Neuron (in vitro differentiated cells): ENCODE data around the gene P2RX4.
"Not testable (repeated sequence)": the region's sequence is repeated elsewhere in the genome, so short reads cannot be mapped to it uniquely, and the experiment has no call there.

ENCODE experiments used
- H2AFZ ChIP-seq: one replicate; pipeline ENCODE4 v1.6.1; 2013; ENCODE audit warnings: low read depth, mild to moderate bottlenecking, inconsistent platforms, low read length, moderate library complexity
- H3K27me3 ChIP-seq: one replicate; pipeline ENCODE4 v1.6.1; 2013; ENCODE audit warnings: low read length; ENCODE audit not compliant: insufficient read depth
- H3K36me3 ChIP-seq: one replicate; pipeline ENCODE4 v1.6.1; 2013; ENCODE audit warnings: low read length; ENCODE audit not compliant: insufficient read depth
- H3K4me1 ChIP-seq: one replicate; pipeline ENCODE4 v1.6.1; 2013; ENCODE audit warnings: low read length; ENCODE audit not compliant: insufficient read depth
- H3K4me3 ChIP-seq: 2 replicates; pipeline ENCODE4 v1.5.1; 2013; ENCODE audit warnings: mild to moderate bottlenecking, low read length, moderate library complexity
- H3K9me3 ChIP-seq: one replicate; pipeline ENCODE4 v1.6.1; 2013; ENCODE audit warnings: low read length

P2RX4 gene

DNA sequence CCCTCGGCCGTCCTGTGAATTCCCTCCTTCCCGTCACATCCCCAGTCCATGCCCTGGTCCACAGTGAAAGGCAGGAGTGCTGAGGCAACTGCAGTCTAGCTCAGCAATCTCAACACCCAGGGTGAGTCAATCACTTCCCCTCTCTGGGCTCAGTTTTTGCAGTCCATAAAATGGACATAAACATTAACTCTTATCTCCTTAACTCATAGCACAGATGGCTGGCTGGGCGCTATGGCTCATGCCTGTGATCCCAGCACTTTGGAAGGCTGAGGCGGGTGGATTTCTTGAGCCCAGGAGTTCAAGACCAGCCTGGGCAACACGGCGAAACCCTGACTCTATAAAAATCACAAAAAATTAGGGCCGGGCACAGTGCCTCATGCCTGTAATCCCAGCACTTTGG lies 54.2 kb downstream of the P2RX4 start:
- Histone ChIP-seq H2AFZ (no peak overlapping the region), H3K36me3 (peaks cover 39% of the 10 kb centered on the region), H3K4me3 (no peak overlapping the region), H3K27me3 (no peaks in the 10 kb centered on the region), H3K9me3 (no peaks in the 10 kb centered on the region), H3K4me1 (no peaks in the 10 kb centered on the region)

DNA sequence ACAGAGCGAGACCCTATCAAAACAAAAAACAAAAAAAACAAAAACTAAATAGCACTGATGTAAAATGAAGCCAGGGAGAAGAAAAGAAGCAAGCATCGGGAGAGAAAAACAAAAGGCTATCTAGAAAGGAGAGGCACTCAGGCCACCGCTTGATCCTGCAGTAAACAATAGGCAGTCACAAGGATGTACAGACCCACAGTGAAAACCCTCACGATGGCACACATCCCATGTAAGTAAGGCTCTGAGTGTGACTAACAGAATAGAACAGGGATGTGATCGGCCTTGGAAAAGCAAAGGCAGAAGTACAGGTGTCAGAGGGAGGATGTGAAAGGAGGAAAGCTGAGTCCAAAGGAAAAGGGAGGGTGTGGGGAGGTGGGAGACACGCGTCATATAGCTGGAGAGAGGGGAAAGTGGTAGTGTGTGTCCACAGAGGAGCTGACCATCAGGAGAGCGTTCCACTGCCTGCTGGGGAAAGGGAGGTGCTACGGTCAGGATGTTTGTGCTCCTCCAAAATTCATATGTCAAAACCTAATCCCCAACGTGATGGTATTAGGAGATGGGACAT lies 55.1 kb downstream of the P2RX4 start:
- Histone ChIP-seq H3K36me3 (peaks cover 35% of the 10 kb centered on the region), H3K9me3 (no peaks in the 10 kb centered on the region), H3K4me3 (no peak overlapping the region), H3K4me1 (no peaks in the 10 kb centered on the region), H2AFZ (no peak overlapping the region), H3K27me3 (no peaks in the 10 kb centered on the region)

DNA sequence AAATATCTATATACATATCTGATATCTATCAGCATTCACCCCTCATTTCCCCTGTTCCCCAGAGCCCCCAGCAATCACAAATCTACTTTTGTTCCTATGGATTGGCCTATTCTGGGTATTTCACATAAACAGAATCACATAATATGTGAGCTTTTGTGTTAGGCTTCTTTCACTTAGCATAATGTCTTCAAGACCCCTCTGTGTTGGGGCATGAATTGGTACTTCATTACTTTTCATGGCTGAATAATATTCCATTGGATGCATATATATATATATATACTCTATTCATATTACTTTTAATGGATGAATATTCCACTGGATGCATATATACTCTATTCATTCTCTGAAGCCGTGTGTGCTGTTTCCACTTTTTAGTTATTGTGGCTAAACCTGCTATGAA lies 57.9 kb downstream of the P2RX4 start:
- Histone ChIP-seq H3K4me3 (no peak overlapping the region), H3K9me3 (no peaks in the 10 kb centered on the region), H3K36me3 (peaks cover 36% of the 10 kb centered on the region)

DNA sequence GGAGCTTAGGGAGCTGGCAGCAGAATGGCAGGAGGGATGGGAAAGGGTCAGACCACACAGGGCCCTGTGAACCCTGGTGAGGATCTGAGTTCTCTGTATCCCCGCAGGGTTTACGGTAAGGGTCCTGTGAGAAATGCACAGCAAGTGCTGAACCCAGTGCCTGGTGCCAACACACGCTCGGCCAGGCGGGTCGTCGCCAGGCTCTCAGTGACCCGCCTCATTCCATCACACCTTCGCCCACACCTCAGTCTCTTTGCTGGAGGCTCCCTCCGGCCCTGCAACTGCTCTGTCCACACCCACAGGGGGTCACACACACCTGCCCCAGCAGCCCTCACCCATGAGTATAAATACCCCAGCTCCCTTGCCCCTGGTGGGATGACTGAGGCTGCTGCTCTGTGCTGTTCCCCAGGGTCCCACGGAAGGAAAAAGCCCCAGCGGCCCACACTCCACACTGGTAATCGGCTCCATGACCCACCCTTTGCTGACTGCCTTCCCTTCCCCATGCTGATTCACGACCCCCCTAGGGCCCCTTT lies 63.5 kb downstream of the P2RX4 start:
- H3K4me3 ChIP-seq = no peak overlapping the region
- H2AFZ ChIP-seq = no peak overlapping the region
- H3K36me3 ChIP-seq = peaks cover 36% of the 10 kb centered on the region
- H3K27me3 ChIP-seq = no peaks in the 10 kb centered on the region
- no peaks in the 10 kb centered on the region for H3K4me1 ChIP-seq
- peaks cover under 1% of the 10 kb centered on the region for H3K9me3 ChIP-seq

More for the DNA sequence above, 57.9 kb downstream of the P2RX4 start:
- Histone ChIP-seq H2AFZ (no peak overlapping the region), H3K4me1 (no peaks in the 10 kb centered on the region), H3K27me3 (no peaks in the 10 kb centered on the region)

DNA sequence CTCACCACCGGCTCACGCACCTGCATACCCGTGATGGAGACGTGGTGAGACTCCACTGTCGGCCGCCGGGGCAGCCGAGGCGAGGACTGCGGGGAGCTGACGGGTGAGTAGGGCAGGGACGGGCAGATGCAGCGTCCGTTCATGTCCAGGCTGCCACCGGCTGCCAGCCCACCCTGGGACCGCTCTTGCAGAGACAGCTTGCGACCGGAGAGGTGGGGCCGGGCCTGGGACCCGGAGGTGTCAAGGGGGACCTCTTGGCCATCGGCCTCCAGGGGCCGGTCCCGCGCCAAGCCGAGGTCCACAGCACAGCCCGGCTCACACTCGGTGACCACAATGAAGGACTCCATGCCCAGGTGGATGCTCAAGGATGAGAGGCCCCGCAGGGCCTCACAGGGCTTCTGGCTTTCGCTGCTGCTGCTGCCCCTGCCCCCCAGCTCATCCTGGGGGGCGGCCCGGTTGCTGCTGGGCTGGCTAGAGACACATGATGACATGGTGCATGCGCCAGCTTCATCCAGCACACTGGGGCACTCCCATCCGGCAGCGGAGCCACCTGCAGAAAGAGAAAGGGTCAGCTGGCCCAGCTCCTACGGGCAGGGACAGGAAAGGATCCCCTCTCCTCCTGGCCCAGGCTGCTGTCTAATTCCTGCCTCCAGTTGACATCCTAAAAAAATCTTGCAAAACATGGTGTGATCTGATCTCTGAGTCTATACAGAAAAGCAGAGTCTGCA lies 64.3 kb downstream of the P2RX4 start:
- Histone ChIP-seq H3K4me1 (no peaks in the 10 kb centered on the region), H2AFZ (no peak overlapping the region), H3K27me3 (no peaks in the 10 kb centered on the region), H3K9me3 (peaks cover 4% of the 10 kb centered on the region), H3K36me3 (peaks cover 32% of the 10 kb centered on the region), H3K4me3 (no peak overlapping the region)

DNA sequence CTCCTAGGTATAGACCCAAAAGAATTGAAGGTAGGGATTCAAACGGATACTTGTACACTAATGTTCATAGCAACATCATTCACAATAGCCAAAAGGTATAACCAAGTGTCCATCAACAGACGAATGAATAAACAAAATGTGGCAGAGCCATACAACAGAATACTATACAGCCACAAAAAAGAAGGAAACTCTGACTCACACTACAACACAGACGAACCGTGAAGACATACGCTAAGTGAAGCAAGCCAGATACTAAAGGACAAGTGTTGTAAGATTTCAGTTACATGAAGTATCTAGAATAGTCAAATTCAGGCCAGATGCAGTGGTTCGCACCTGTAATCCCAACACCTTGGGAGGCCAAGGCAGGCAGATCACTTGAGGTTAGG lies 67.4 kb downstream of the P2RX4 start:
- Histone ChIP-seq H3K9me3 (peaks cover 4% of the 10 kb centered on the region), H3K36me3 (peaks cover 21% of the 10 kb centered on the region), H3K4me1 (no peaks in the 10 kb centered on the region), H3K27me3 (no peaks in the 10 kb centered on the region), H2AFZ (no peak overlapping the region), H3K4me3 (no peak overlapping the region)

DNA sequence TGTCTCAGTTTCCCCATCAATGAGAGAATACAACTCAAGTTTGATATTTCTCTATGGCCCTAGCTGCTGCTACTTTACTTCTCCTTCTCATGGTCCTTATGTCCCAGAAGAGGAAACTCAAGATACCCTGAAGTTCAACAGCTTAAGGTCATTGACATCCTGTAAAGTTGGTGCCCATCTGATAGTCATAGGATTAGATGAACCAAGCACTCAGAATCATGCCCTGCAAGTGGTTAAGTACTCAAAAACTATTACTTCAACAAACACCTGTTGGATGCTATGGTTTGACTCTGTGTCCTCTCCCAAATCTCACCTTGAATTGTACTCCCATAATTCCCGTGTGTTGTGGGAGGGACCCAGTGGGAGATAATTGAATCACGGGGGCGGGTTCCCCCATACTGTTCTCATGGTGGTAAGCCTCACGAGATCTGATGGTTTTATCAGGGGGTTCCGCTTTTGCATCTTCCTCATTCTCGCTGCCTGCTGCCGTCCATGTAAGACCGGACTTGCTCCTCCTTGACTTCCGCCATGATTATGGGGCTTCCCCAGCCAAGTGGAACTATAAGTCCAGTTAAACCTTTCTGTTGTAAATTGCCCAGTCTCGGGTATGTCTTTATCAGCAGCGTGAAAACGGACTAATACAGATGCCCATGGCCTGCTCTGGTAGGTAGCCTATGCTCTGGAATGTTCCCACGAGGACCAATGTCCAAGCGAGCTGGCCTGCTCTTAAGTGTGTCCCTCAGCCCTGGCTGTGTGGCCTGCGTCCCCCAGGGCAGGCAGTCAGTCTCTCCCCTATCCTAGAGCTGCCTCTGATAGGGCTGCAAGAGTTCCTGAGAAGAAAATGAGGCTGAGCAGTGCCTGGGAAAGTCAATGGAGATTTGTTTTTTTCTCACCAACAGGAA lies 68.5 kb downstream of the P2RX4 start:
- Histone ChIP-seq H3K27me3 (no peaks in the 10 kb centered on the region), H3K4me1 (no peaks in the 10 kb centered on the region), H3K9me3 (peaks cover 4% of the 10 kb centered on the region), H3K4me3 (no peak overlapping the region), H3K36me3 (peaks cover 12% of the 10 kb centered on the region), H2AFZ (no peak overlapping the region)

DNA sequence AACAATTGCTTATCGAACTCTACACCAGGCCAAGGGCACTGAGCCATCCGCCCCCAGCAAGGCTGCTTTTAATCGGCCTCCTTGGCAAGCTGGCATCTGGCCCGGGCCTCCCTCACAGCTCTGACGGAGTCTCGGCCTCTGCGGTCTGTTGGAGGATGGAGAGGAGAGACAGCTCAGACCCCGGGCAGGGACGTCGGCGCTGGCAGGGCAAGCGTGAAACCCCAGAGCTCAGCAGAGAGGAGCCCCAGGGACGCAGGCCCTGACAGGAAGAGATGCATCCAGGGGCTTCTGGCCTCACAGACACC lies 69.1 kb downstream of the P2RX4 start:
- Histone ChIP-seq H3K27me3 (no peaks in the 10 kb centered on the region), H3K4me1 (no peaks in the 10 kb centered on the region), H2AFZ (no peak overlapping the region), H3K9me3 (peaks cover 4% of the 10 kb centered on the region), H3K4me3 (no peak overlapping the region), H3K36me3 (peaks cover 10% of the 10 kb centered on the region)

DNA sequence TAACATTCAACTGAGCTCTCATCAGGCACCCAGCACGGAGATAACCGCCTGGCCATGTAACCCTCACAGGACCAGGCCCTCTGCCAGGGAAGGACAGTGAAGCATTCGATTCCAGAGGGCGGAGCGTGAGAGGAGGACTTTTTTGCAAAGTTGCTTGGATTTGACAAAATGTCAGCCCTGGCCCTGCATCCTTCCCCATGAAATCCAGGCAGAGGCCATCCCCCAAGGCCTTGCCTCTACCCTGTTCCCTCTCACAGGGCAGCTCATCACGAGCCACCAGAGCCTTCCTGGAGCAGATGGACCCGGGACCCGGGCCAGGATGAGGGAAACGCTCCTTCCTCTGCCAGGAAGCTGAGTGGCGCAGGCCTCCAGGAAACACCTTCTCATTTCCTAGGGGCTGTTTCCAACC lies 69.6 kb downstream of the P2RX4 start:
- H2AFZ ChIP-seq = no peak overlapping the region

DNA sequence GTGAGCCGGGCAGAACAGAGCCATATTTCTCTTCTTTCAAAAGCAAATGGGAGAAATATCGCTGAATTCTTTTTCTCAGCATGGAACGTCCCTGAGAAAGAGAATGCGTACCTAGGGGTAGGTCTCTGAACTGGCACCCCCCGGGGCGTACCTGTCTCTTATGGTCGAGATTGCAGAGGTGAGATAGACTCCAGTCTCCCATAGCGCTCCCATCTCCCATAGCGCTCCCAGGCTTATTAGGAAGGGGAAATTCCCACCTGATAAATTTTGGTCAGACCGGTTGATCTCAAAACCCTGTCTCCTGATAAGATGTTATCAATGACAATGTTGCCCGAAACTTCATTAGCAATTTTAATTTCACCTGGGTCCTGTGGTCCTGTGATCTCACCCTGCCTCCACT lies 70.6 kb downstream of the P2RX4 start:
- H2AFZ ChIP-seq, H3K9me3 ChIP-seq, H3K4me1 ChIP-seq, H3K4me3 ChIP-seq, H3K36me3 ChIP-seq, H3K27me3 ChIP-seq: not testable (repeated sequence)

More for the DNA sequence above, 69.6 kb downstream of the P2RX4 start:
- peaks cover 4% of the 10 kb centered on the region for H3K9me3 ChIP-seq
- H3K4me3 ChIP-seq = no peak overlapping the region
- H3K4me1 ChIP-seq = no peaks in the 10 kb centered on the region
- H3K27me3 ChIP-seq = no peaks in the 10 kb centered on the region
- peaks cover 9% of the 10 kb centered on the region for H3K36me3 ChIP-seq

DNA sequence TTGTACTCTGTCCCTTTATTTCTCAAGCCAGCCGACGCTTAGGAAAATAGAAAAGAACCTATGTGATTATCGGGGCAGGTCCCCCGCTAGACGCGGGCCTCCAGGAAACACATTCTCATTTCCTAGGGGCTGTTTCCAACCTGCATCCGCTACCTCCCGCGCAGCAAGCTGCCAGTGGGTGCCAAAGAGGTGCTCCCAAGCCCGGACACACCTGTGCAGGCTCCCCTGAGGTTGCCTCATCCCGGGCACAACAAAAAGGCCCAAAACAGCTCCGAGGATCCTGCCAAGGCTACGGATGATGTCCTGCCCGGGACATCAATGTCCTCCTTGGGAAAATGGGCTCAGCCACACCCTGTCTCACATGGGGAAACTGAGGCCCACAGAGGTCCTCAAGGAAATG lies 71.2 kb downstream of the P2RX4 start:
- not testable (repeated sequence) for H2AFZ ChIP-seq, H3K4me3 ChIP-seq, H3K27me3 ChIP-seq, H3K36me3 ChIP-seq, H3K4me1 ChIP-seq, H3K9me3 ChIP-seq

DNA sequence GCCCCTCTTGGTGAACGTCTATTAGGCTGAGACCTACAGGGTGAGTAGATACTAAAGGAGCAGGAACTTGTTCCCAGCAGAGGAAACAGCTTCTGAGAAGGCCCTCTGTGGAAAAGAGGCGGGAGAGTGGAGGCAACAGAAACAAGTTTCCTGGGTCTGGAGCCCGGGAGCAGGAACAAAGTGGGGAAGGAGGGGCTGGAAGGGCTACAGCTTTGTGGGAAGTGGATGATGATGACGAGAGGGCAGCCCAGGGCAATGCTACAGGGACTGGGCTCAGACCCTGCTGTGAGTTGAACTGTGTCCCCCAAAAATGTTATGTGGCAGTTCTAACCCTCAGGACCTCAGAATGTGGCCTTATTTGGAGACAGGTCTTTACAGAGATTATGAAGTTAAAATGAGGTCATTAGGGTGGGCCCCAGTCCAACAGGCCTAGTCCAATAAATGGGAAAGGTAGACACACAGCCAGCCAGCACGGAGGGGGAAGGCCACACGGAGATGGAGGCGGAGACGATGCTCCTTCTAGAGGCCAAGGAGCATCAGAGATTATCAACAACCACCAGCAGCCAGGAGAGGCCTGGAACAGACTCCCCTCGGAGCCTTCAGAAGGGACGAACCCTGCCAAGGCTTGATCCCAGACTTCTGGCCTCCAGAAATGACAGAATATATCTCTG lies 72.3 kb downstream of the P2RX4 start:
- Histone ChIP-seq H3K9me3 (peaks cover 4% of the 10 kb centered on the region), H3K36me3 (peaks cover 9% of the 10 kb centered on the region), H3K4me1 (no peaks in the 10 kb centered on the region), H3K4me3 (no peak overlapping the region), H3K27me3 (no peaks in the 10 kb centered on the region), H2AFZ (no peak overlapping the region)

DNA sequence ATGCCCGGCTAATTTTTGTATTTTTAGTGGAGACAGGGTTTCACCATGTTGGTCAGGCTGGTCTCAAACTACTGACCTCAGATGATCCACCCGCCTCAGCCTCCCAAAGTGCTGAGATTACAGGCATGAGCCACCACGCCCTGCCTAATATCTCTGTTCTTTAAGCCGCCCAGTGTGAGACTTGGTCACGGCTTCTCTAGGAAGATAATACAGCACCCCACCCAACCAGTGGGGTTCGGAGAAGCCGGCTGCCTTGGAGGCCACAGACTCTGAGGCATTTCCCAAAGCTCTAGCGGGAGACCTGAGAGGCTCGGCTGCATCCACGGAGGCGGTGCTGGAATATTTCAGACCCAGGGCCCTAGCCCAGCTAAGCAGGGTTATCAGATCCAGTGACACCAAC lies 73.0 kb downstream of the P2RX4 start:
- not testable (repeated sequence) for H3K4me1 ChIP-seq, H3K36me3 ChIP-seq, H3K27me3 ChIP-seq, H2AFZ ChIP-seq, H3K9me3 ChIP-seq, H3K4me3 ChIP-seq
